HepG2 (cell line): ENCODE data around the gene AREL1. TPM values are rescaled to one million over a fixed set of nuclear protein-coding genes. Genes with fewer than 3 reads are reported as not detected.

Source experiments
- ATAC-seq: fragments of 200-7000 bp; cut with Tn5 transposase; 3 replicates; pipeline ENCODE4 v1.9.1; 2020; ENCODE audit warnings: mild to moderate bottlenecking, moderate library complexity
- BruUV-seq: library from RNA; stranded (reverse); fragments of 400-500 nt; replicated peaks from 2 replicates; lab custom pipeline; 2021; lab: Mats Ljungman, UMichigan
- CTCF ChIA-PET: fragments of 300-600 bp; formaldehyde crosslinking; extraction: SDS; loops from one replicate; lab custom pipeline; 2021; ENCODE audit warnings: low total read pairs, inconsistent platforms, low intra/inter-chr PET ratio; lab: Yijun Ruan, JAX
- POLR2A ChIA-PET: fragments of 350-600 bp; sonication (Branson Sonifier 250); formaldehyde crosslinking; loops from one replicate; lab custom pipeline; 2020; ENCODE audit warnings: antibody characterized with exemption, inconsistent platforms; lab: Yijun Ruan, JAX
- DNase-seq: peaks from one replicate; pipeline ENCODE4 v3.0.0-alpha.2; 2015; ENCODE audit warnings: low spot score
- FAIRE-seq: peaks from 3 replicates; lab custom pipeline; 2011; peaks lifted over from hg19 to GRCh38; lab: Jason Lieb, UNC
- H2AFZ ChIP-seq: one replicate; pipeline ENCODE4 v1.6.1; 2011; ENCODE audit warnings: low read length, inconsistent platforms
- H3K27ac ChIP-seq: fragments of 300-600 bp; 3 replicates; pipeline ENCODE4 v1.8.0; 2011; ENCODE audit warnings: mixed run types, mild to moderate bottlenecking, mixed read lengths, low read length, inconsistent platforms; ENCODE audit not compliant: insufficient read depth; ENCODE audit errors: extremely low read length
- H3K27me3 ChIP-seq, 2 experiments: fragments of 200-600 bp in 1 of 2; 2 replicates in 1 of 2; 3 replicates in 1 of 2; pipeline versions ENCODE4 v1.6.0 to v1.8.0; 2011; ENCODE audit warnings: low read length in 2 of 2, mild to moderate bottlenecking in 2 of 2, moderate library complexity in 2 of 2, inconsistent platforms in 1 of 2; ENCODE audit not compliant: insufficient read depth in 2 of 2, control insufficient read depth in 1 of 2
- H3K36me3 ChIP-seq, 2 experiments: fragments of 200-600 bp in 1 of 2; replicated peaks in 1 of 2; 2 replicates in 1 of 2; 3 replicates in 1 of 2; pipeline versions ENCODE4 v1.5.1 to v1.8.0; 2011; ENCODE audit warnings: low read length in 2 of 2, inconsistent platforms in 1 of 2; ENCODE audit not compliant: insufficient read depth in 2 of 2, control insufficient read depth in 1 of 2
- H3K4me1 ChIP-seq: 2 replicates; pipeline ENCODE4 v1.5.1; 2012; ENCODE audit warnings: low read length, inconsistent platforms; ENCODE audit not compliant: insufficient read depth
- H3K4me2 ChIP-seq: 2 replicates; pipeline ENCODE4 v1.6.0; 2011; ENCODE audit warnings: low read depth, low read length, inconsistent platforms
- H3K4me3 ChIP-seq, 3 experiments: fragments of 200-600 bp in 1 of 3; sonication (generic), shearing (Covaris generic) in 1 of 3; replicated peaks in 1 of 3; 2 replicates each; pipeline ENCODE4 v1.5.1; 2011 to 2016; ENCODE audit warnings: low read length in 3 of 3, inconsistent platforms in 2 of 3, low read depth in 2 of 3, mild to moderate bottlenecking in 2 of 3, control low read depth in 1 of 3, mixed read lengths in 1 of 3; ENCODE audit not compliant: insufficient read depth in 1 of 3
- H3K79me2 ChIP-seq: one replicate; pipeline ENCODE4 v1.6.1; 2011; ENCODE audit warnings: low read length, inconsistent platforms; ENCODE audit not compliant: insufficient read depth
- H3K9ac ChIP-seq: 2 replicates; pipeline ENCODE4 v1.6.0; 2011; ENCODE audit warnings: mild to moderate bottlenecking, low read depth, low read length, inconsistent platforms; ENCODE audit not compliant: insufficient read depth
- H3K9me3 ChIP-seq: 2 replicates; pipeline ENCODE4 v1.5.1; 2012; ENCODE audit warnings: mild to moderate bottlenecking, low read length
- H4K20me1 ChIP-seq: 2 replicates; pipeline ENCODE4 v1.6.0; 2011; ENCODE audit warnings: inconsistent platforms, mild to moderate bottlenecking, low read length, moderate library complexity; ENCODE audit not compliant: insufficient read depth
- FOSL2 ChIP-seq: sonication (generic); formaldehyde crosslinking; IDR thresholded peaks from 2 replicates; pipeline ENCODE4 v1.4.0; 2020; ENCODE audit warnings: missing genetic modification reagents
- IRF1 ChIP-seq: sonication (generic); formaldehyde crosslinking; IDR thresholded peaks from 2 replicates; pipeline ENCODE4 v1.4.0; 2020; ENCODE audit warnings: low read depth, mild to moderate bottlenecking, missing genetic modification reagents
- JDP2 ChIP-seq: sonication (generic); formaldehyde crosslinking; IDR thresholded peaks from 2 replicates; pipeline ENCODE4 v1.8.1; 2022; ENCODE audit warnings: missing genetic modification reagents, borderline replicate concordance
- TARDBP ChIP-seq: sonication (generic); formaldehyde crosslinking; IDR thresholded peaks from 2 replicates; pipeline ENCODE4 v1.8.0; 2022; ENCODE audit warnings: mild to moderate bottlenecking, missing genetic modification reagents
- TSC22D2 ChIP-seq: sonication (generic); formaldehyde crosslinking; IDR thresholded peaks from 2 replicates; pipeline ENCODE4 v1.5.1; 2020; ENCODE audit warnings: missing genetic modification reagents, mild to moderate bottlenecking, borderline replicate concordance
- U2AF2 ChIP-seq: fragments of 200-400 bp; formaldehyde crosslinking; IDR thresholded peaks from 2 replicates; pipeline ENCODE4 v1.6.1; 2017; ENCODE audit warnings: low read depth, mild to moderate bottlenecking, low read length
- ZNF10 ChIP-seq: sonication (generic); formaldehyde crosslinking; IDR thresholded peaks from 2 replicates; pipeline ENCODE4 v1.4.0; 2020; ENCODE audit warnings: mild to moderate bottlenecking, low read depth, missing genetic modification reagents, borderline replicate concordance
- ZNF234 ChIP-seq: sonication (generic); formaldehyde crosslinking; conservative IDR thresholded peaks from 2 replicates; pipeline ENCODE4 v1.5.1; 2020; ENCODE audit warnings: mild to moderate bottlenecking, missing genetic modification reagents
- ZNF800 ChIP-seq: sonication (generic); formaldehyde crosslinking; IDR thresholded peaks from 2 replicates; pipeline ENCODE4 v1.4.0; 2020; ENCODE audit warnings: missing genetic modification reagents
- WGBS: methylation state at CpG from one replicate; pipeline ENCODE4 v1.1.6; 2017; ENCODE audit warnings: low lambda C conversion rate; 5-methylcytosine and 5-hydroxymethylcytosine counted together
- in situ Hi-C: cut with HindIII; loops from 2 replicates; pipeline ENCODE4 v1.10.0; 2017; ENCODE audit warnings: low pct_unique_long_range_greater_than_20kb; ENCODE audit not compliant: extremely low pct_ligation_motif_present
- intact Hi-C: fragments of 100-400 bp; cut with micrococcal nuclease; formaldehyde crosslinking; loops from one replicate; pipeline ENCODE4 v1.10.0; 2022; ENCODE audit not compliant: unreplicated experiment
- polyA plus RNA-seq, 8 experiments: library from polyadenylated mRNA; depleted of rRNA in 3 of 8; stranded (reverse) in 7 of 8; unstranded in 1 of 8; fragments of >200 nt; fragmentation: Illumina TruSeq in 4 of 8; extraction: Trizol in 4 of 8; gene quantifications; 2 replicates each; pipeline versions ENCODE4 v1.2.1 to v1.2.3, GENCODE V29; 2011 to 2016; ENCODE audit warnings: low read depth in 4 of 8, missing spikeins in 1 of 8, mixed read lengths in 1 of 8; ENCODE audit not compliant: insufficient read depth in 1 of 8
- total RNA-seq, 5 experiments: library from RNA; depleted of rRNA; stranded (reverse); fragments of >200 nt; fragmentation: Illumina TruSeq; extraction: Trizol; gene quantifications; 2 replicates each; pipeline ENCODE4 v1.2.3, GENCODE V29; 2016; ENCODE audit warnings: low read depth in 1 of 5
- TF ChIP-seq, protein P1 (sequence below): sonication (generic); formaldehyde crosslinking; IDR thresholded peaks from 2 replicates; pipeline ENCODE4 v1.4.0; 2020; ENCODE audit warnings: missing genetic modification reagents
- TF ChIP-seq, protein P2 (sequence below): sonication (generic); formaldehyde crosslinking; IDR thresholded peaks from 2 replicates; pipeline ENCODE4 v1.4.0; 2020; ENCODE audit warnings: mild to moderate bottlenecking, missing genetic modification reagents
- TF ChIP-seq, protein P3 (sequence below): sonication (generic); formaldehyde crosslinking; IDR thresholded peaks from 2 replicates; pipeline ENCODE4 v1.4.0; 2020; ENCODE audit warnings: mild to moderate bottlenecking, missing genetic modification reagents

AREL1 gene
- total and polyA plus RNA-seq, 2 of the 13 experiments (the other 11 are each of a cell fraction or from before 2014, with no cell fraction given): 21.3 to 25.4 TPM

GRCh38 chr14:74615735-74616134 lies 97.1 kb downstream of the AREL1 start (continued):
- TF ChIP-seq IRF1 (CRISPR knock-in tag) (no peak), ZNF234 (CRISPR knock-in tag) (no peak), TSC22D2 (CRISPR knock-in tag) (no peak), JDP2 (CRISPR knock-in tag) (no peak), ZNF10 (CRISPR knock-in tag) (no peak)
- TF ChIP-seq, protein P1, sequence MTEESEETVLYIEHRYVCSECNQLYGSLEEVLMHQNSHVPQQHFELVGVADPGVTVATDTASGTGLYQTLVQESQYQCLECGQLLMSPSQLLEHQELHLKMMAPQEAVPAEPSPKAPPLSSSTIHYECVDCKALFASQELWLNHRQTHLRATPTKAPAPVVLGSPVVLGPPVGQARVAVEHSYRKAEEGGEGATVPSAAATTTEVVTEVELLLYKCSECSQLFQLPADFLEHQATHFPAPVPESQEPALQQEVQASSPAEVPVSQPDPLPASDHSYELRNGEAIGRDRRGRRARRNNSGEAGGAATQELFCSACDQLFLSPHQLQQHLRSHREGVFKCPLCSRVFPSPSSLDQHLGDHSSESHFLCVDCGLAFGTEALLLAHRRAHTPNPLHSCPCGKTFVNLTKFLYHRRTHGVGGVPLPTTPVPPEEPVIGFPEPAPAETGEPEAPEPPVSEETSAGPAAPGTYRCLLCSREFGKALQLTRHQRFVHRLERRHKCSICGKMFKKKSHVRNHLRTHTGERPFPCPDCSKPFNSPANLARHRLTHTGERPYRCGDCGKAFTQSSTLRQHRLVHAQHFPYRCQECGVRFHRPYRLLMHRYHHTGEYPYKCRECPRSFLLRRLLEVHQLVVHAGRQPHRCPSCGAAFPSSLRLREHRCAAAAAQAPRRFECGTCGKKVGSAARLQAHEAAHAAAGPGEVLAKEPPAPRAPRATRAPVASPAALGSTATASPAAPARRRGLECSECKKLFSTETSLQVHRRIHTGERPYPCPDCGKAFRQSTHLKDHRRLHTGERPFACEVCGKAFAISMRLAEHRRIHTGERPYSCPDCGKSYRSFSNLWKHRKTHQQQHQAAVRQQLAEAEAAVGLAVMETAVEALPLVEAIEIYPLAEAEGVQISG (CRISPR knock-in tag): no peak

DNA sequence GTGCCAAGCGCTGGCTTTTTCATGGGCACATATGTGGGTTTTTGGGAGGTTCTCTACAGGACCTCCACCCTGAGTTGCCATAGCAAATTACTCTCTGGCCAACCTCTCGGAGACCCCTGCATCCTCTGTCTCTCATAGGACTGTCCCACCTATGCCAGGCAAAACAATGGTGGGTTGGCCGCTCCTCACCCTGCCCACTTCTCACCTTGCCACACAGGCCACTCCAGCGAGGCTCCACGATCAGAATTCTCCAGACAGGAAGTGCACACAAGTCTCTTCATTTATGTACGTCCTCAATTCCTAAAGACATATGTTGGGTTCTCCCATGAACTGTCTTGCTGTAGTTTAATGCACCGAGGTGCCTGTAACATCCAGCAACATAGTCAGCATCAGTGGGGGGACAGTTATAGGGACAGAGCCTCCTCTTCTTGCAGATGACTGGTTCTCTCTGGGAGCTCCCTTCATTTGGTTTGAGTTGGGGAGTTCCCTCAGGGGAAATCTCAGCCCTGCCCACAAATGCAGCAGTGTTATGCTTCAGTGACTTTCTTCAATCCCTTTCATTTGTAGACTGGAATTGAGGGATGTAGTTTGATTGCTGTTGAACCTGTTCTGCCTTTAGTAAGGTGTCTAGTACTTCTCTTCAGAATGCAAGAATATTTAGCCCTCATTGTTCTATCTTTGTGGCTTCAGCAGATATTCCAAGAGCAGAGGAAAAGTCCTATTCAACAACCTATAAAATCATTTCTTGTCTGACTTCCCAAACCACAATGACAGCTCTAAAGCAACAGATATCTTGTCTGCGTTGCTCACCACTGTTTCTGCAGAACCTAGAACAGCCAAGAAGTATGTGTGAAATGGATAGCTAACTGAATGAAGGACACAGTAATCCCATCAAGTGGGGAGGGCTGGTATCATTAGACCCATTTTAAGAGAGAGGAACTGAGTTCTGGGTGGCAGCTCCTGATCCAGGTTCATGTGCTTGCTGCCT lies 98.1 kb downstream of the AREL1 start:
- in situ Hi-C loops (loop anchor here (25.0 kb wide), 1 partner anchor 172 kb away; no protein-coding TSS in a partner anchor), intact Hi-C loops (loop anchor here (5.0 kb wide), 1 partner anchor 113 kb away; no protein-coding TSS in a partner anchor)
- no peak for ATAC-seq
- H3K36me3 ChIP-seq: no peaks in the 10 kb centered on the region
- no peak overlapping the region; the same call in 1 of the 2 replicates for H3K4me2 ChIP-seq
- H3K27me3 ChIP-seq: peaks cover 1 to 18% of the 10 kb centered on the region in 2 experiments; a peak in 4 of 5 replicates
- POLR2A ChIA-PET: no interaction called here
- no peak for FAIRE-seq
- no peaks in the 10 kb centered on the region for H3K9me3 ChIP-seq
- H2AFZ ChIP-seq: no peak overlapping the region
- BruUV-seq: no TSS peak
- H3K4me1 ChIP-seq: peaks cover 48% of the 10 kb centered on the region
- H3K9ac ChIP-seq: no peak overlapping the region
- no peak for DNase-seq
- no peaks in the 10 kb centered on the region for H3K79me2 ChIP-seq
- no peak overlapping the region for H3K4me3 ChIP-seq
- H4K20me1 ChIP-seq: no peaks in the 10 kb centered on the region
- CTCF ChIA-PET: no interaction called here
- no peak overlapping the region for H3K27ac ChIP-seq
- WGBS: 42% methylated on average over 6 of the region's 8 CpGs
- TF ChIP-seq, protein P2, sequence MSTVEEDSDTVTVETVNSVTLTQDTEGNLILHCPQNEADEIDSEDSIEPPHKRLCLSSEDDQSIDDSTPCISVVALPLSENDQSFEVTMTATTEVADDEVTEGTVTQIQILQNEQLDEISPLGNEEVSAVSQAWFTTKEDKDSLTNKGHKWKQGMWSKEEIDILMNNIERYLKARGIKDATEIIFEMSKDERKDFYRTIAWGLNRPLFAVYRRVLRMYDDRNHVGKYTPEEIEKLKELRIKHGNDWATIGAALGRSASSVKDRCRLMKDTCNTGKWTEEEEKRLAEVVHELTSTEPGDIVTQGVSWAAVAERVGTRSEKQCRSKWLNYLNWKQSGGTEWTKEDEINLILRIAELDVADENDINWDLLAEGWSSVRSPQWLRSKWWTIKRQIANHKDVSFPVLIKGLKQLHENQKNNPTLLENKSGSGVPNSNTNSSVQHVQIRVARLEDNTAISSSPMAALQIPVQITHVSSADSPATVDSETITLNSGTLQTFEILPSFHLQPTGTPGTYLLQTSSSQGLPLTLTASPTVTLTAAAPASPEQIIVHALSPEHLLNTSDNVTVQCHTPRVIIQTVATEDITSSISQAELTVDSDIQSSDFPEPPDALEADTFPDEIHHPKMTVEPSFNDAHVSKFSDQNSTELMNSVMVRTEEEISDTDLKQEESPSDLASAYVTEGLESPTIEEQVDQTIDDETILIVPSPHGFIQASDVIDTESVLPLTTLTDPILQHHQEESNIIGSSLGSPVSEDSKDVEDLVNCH (CRISPR knock-in tag): no peak
- TF ChIP-seq U2AF2: no peak
- TF ChIP-seq, protein P3, sequence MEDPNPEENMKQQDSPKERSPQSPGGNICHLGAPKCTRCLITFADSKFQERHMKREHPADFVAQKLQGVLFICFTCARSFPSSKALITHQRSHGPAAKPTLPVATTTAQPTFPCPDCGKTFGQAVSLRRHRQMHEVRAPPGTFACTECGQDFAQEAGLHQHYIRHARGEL (CRISPR knock-in tag): no peak
- TF ChIP-seq FOSL2 (CRISPR knock-in tag): no peak
- TF ChIP-seq TARDBP: no peak
- no peak for TF ChIP-seq ZNF800 (CRISPR knock-in tag)
